ENCODE results near the gene NSUN6.

DNA sequence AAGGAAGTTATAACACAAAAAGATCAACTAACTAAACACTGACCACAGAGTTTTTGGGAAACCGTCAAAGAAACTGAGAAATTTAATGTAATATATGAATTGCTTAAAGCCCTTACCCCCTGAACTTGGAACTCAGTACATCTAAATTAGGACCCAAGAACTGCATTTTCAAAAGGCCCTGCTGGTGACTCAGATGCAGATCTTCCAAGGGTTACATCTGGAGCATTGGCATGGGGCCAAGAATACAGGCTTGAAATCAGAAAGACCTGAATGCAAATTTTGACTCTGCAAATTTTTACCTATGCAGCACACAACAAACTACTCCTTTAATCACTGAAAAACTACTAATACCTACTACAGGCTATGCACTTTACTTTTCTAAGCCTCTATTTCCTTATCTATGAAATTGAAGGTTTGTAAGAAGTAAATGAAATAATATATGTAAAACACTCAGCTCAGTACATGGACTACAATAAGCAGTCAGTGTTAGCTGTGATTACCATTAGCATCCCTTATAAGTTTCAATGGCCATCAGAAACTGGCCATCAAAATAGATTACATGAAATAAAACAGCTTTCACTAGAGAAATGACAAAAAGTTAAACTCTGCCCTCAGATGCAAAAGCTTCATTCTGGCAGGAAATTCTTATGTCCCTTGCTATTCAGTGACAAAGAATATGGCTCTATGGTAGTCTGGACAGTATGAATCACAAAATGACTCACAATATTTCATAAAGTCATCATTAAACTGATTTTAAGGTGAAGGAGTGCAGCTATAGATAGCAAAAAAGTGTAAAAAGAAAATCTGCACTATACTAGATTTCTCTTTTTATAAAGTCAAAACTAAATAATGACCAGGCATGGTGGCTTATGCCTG lies 43.6 kb downstream of the NSUN6 start:
- TF ChIP-seq, protein P1, sequence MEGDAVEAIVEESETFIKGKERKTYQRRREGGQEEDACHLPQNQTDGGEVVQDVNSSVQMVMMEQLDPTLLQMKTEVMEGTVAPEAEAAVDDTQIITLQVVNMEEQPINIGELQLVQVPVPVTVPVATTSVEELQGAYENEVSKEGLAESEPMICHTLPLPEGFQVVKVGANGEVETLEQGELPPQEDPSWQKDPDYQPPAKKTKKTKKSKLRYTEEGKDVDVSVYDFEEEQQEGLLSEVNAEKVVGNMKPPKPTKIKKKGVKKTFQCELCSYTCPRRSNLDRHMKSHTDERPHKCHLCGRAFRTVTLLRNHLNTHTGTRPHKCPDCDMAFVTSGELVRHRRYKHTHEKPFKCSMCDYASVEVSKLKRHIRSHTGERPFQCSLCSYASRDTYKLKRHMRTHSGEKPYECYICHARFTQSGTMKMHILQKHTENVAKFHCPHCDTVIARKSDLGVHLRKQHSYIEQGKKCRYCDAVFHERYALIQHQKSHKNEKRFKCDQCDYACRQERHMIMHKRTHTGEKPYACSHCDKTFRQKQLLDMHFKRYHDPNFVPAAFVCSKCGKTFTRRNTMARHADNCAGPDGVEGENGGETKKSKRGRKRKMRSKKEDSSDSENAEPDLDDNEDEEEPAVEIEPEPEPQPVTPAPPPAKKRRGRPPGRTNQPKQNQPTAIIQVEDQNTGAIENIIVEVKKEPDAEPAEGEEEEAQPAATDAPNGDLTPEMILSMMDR (IDR thresholded peaks at IDR 0.05) = no peak
- TF ChIP-seq POLR2A (IDR thresholded peaks at IDR 0.05) = no peak
